ENCODE data around the gene CEP41. TPM values are rescaled to one million over a fixed set of nuclear protein-coding genes. Genes with fewer than 3 reads are reported as not detected.

CEP41 gene
- total RNA-seq, 2 donors from 2014 or later, result 6.9 to 8.3 TPM

GRCh38 chr7:130463553-130464434 is 23.0 kb upstream of the CEP41 start:
- ATAC-seq, result peak; percentile 82

GRCh38 chr7:130461272-130461671 is 20.5 kb upstream of the CEP41 start:
- Histone ChIP-seq H3K9me3 (no peaks in the 10 kb centered on the region), H3K36me3 (replicated peaks in 1 of 2; ENCODE audit: insufficient read depth in 1 of 2, low read depth in 2 of 2) (no peaks in the 10 kb centered on the region), H3K4me1 (peaks cover 7% of the 10 kb centered on the region), H3K27ac (no peak overlapping the region), H3K27me3 (no peaks in the 10 kb centered on the region), H3K4me3 (no peak overlapping the region)
- ATAC-seq, result no peak
- intact Hi-C loops (cut with DNase I), result no loop called here
- 68 to 77% methylated on average over 2 of the region's 2 CpGs for WGBS, 2 donors
- TF ChIP-seq CTCF (IDR thresholded peaks at IDR 0.05), result no peak
- TF ChIP-seq POLR2A (IDR thresholded peaks at IDR 0.05), result no peak
- no peak for DNase-seq

More at GRCh38 chr7:130463553-130464434, 23.0 kb upstream of the CEP41 start:
- Histone ChIP-seq H3K27ac (peak overlapping the region in 1 of 4 donors; percentile 27), H3K4me3 (no peak overlapping the region), H3K27me3 (no peaks in the 10 kb centered on the region), H3K4me1 (peaks cover 7% of the 10 kb centered on the region), H3K9me3 (no peaks in the 10 kb centered on the region), H3K36me3 (replicated peaks in 1 of 2; ENCODE audit: insufficient read depth in 1 of 2, low read depth in 2 of 2) (no peaks in the 10 kb centered on the region)
- intact Hi-C loops (cut with DNase I), result no loop called here
- WGBS, 2 donors, result 39% methylated on average over 4 of the region's 4 CpGs
- TF ChIP-seq POLR2A (IDR thresholded peaks at IDR 0.05), result no peak
- TF ChIP-seq CTCF (IDR thresholded peaks at IDR 0.05), result peak in 4 of 7 experiments; percentile 17 to 43 (median 35)
- peak in 3 of 4 donors; percentile 29 to 43 (median 41) for DNase-seq

GRCh38 chr7:130458257-130458656 is 17.4 kb upstream of the CEP41 start:
- Histone ChIP-seq H3K9me3 (no peaks in the 10 kb centered on the region), H3K27me3 (no peaks in the 10 kb centered on the region), H3K4me3 (no peak overlapping the region), H3K4me1 (peaks cover 3% of the 10 kb centered on the region), H3K36me3 (replicated peaks in 1 of 2; ENCODE audit: insufficient read depth in 1 of 2, low read depth in 2 of 2) (no peaks in the 10 kb centered on the region), H3K27ac (no peak overlapping the region)
- DNase-seq (no peak), ATAC-seq (no peak)
- WGBS, 2 donors, result 69 to 94% methylated on average over 2 of the region's 2 CpGs
- TF ChIP-seq CTCF (IDR thresholded peaks at IDR 0.05) (no peak), POLR2A (IDR thresholded peaks at IDR 0.05) (no peak)
- intact Hi-C loops (cut with DNase I), result no loop called here

- WGBS, 2 donors, result 75 to 81% methylated on average over 2 of the region's 2 CpGs
- no peak for DNase-seq
Observed at GRCh38 chr7:130454959-130455358, 14.1 kb upstream of the CEP41 start.

More at GRCh38 chr7:130454959-130455358, 14.1 kb upstream of the CEP41 start:
- H3K27me3 ChIP-seq, result no peaks in the 10 kb centered on the region
- no peaks in the 10 kb centered on the region for H3K4me1 ChIP-seq
- intact Hi-C loops (cut with DNase I), result no loop called here
- H3K4me3 ChIP-seq, result no peak overlapping the region
- no peak overlapping the region for H3K27ac ChIP-seq
- no peak for ATAC-seq
- no peaks in the 10 kb centered on the region for H3K36me3 ChIP-seq (replicated peaks in 1 of 2; ENCODE audit: insufficient read depth in 1 of 2, low read depth in 2 of 2)
- H3K9me3 ChIP-seq, result no peaks in the 10 kb centered on the region
- TF ChIP-seq CTCF (IDR thresholded peaks at IDR 0.05) (no peak), POLR2A (IDR thresholded peaks at IDR 0.05) (no peak)

Measured in body of pancreas (tissue), 4 donors.